ENCODE measurements around the gene MBNL1.
A peak's percentile ranks its signal among the peaks of the same experiment; 100 is the strongest.
"Not testable (repeated sequence)": the region's sequence is repeated elsewhere in the genome, so short reads cannot be mapped to it uniquely, and the experiment has no call there.

Gene MBNL1

GRCh38 chr3:152430223-152431002 lies 161.7 kb downstream of the MBNL1 start:
- Histone ChIP-seq H3K4me1 (ENCODE audit: control insufficient read depth, insufficient read depth, low read length) (peaks cover 6% of the 10 kb centered on the region), H3K4me3 (ENCODE audit: low read length) (no peak overlapping the region), H3K27ac (ENCODE audit: low read depth, low read length) (peak overlapping the region; percentile 28), H3K36me3 (ENCODE audit: control insufficient read depth, insufficient read depth, low read length) (peaks cover 7% of the 10 kb centered on the region), H3K9ac (ENCODE audit: low read length) (no peak overlapping the region), H3K27me3 (ENCODE audit: control insufficient read depth, insufficient read depth, low read length) (no peaks in the 10 kb centered on the region)

DNA sequence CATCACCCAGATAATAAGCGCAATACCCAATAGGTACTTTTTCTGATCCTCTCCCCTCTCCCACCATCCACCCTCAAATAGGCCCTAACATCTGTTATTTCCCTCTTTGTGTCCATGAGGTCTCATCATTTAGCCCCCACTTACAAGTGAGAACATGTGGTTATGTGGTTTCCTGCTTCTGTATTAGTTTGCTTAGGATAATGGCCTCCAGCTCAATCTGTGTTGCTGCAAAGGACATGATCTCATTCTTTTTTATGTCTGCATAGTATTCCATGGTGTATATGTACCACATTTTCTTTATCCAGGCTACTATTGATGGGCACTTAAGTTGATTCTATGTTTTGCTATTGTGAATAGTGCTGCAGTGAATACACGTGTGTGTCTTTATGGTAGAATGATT lies 165.4 kb downstream of the MBNL1 start:
- H3K4me1 ChIP-seq (ENCODE audit: control insufficient read depth, insufficient read depth, low read length): peaks cover 16% of the 10 kb centered on the region
- no peaks in the 10 kb centered on the region for H3K27me3 ChIP-seq (ENCODE audit: control insufficient read depth, insufficient read depth, low read length)
- no peak overlapping the region for H3K9ac ChIP-seq (ENCODE audit: low read length)
- no peak overlapping the region for H3K4me3 ChIP-seq (ENCODE audit: low read length)
- peaks cover 7% of the 10 kb centered on the region for H3K36me3 ChIP-seq (ENCODE audit: control insufficient read depth, insufficient read depth, low read length)
- no peak overlapping the region for H3K27ac ChIP-seq (ENCODE audit: low read depth, low read length)

DNA sequence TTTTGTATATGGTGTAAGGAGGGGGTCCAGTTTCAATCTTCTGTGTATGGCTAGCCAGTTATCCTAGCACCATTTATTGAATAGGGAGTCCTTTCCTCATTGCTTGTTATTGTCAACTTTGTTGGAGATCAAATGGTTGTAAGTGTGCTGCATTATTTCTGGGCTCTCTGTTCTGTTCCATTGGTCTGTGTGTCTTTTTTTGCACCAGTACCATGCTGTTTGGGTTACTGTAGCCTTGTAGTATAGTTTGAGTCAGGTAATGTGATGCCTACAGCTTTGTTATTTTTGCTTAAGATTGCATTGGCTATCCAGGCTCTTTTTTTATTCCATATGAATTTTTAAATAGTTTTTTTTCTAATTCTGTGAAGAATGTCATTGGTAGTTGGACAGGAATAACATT lies 166.5 kb downstream of the MBNL1 start:
- not testable (repeated sequence) for H3K9ac ChIP-seq (ENCODE audit: low read length); H3K36me3 ChIP-seq (ENCODE audit: control insufficient read depth, insufficient read depth, low read length); H3K4me3 ChIP-seq (ENCODE audit: low read length); H3K27ac ChIP-seq (ENCODE audit: low read depth, low read length); H3K27me3 ChIP-seq (ENCODE audit: control insufficient read depth, insufficient read depth, low read length)
- H3K4me1 ChIP-seq (ENCODE audit: control insufficient read depth, insufficient read depth, low read length): peaks cover 14% of the 10 kb centered on the region

GRCh38 chr3:152436707-152437590 lies 168.2 kb downstream of the MBNL1 start:
- Histone ChIP-seq H3K27ac (ENCODE audit: low read depth, low read length) (no peak overlapping the region), H3K4me1 (ENCODE audit: control insufficient read depth, insufficient read depth, low read length) (peaks cover 10% of the 10 kb centered on the region), H3K9ac (ENCODE audit: low read length) (no peak overlapping the region), H3K36me3 (ENCODE audit: control insufficient read depth, insufficient read depth, low read length) (peaks cover 5% of the 10 kb centered on the region), H3K27me3 (ENCODE audit: control insufficient read depth, insufficient read depth, low read length) (no peaks in the 10 kb centered on the region), H3K4me3 (ENCODE audit: low read length) (no peak overlapping the region)

- peaks cover 19% of the 10 kb centered on the region for H3K4me1 ChIP-seq (ENCODE audit: control insufficient read depth, insufficient read depth, low read length)
- no peak overlapping the region for H3K4me3 ChIP-seq (ENCODE audit: low read length)
- H3K27me3 ChIP-seq (ENCODE audit: control insufficient read depth, insufficient read depth, low read length): no peaks in the 10 kb centered on the region
- no peak overlapping the region for H3K27ac ChIP-seq (ENCODE audit: low read depth, low read length)
- no peak overlapping the region for H3K9ac ChIP-seq (ENCODE audit: low read length)
- no peaks in the 10 kb centered on the region for H3K36me3 ChIP-seq (ENCODE audit: control insufficient read depth, insufficient read depth, low read length)
These were observed 169.5 kb downstream of the MBNL1 start for GRCh38 chr3:152438181-152438580.

GRCh38 chr3:152438706-152439105 lies 170.0 kb downstream of the MBNL1 start:
- Histone ChIP-seq H3K27me3 (ENCODE audit: control insufficient read depth, insufficient read depth, low read length) (no peaks in the 10 kb centered on the region), H3K4me1 (ENCODE audit: control insufficient read depth, insufficient read depth, low read length) (peaks cover 24% of the 10 kb centered on the region), H3K9ac (ENCODE audit: low read length) (no peak overlapping the region), H3K36me3 (ENCODE audit: control insufficient read depth, insufficient read depth, low read length) (no peaks in the 10 kb centered on the region), H3K27ac (ENCODE audit: low read depth, low read length) (no peak overlapping the region), H3K4me3 (ENCODE audit: low read length) (no peak overlapping the region)

DNA sequence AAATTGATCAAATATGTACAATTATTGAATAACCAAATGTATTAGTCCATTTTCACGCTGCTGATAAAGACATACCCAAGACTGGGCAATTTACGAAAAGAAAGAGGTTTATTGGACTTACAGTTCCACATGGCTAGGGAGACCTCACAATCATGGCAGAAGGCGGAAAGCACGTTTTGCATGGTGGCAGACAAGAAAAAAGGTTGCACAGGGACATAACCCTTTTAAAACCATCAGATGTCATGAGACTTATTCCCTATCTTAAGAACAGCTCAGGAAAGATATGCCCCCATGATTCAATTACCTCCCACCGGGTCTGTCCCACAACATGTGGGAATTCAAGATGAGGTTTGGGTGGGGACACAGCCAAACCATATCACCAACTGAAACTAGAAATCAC lies 171.5 kb downstream of the MBNL1 start:
- H3K36me3 ChIP-seq (ENCODE audit: control insufficient read depth, insufficient read depth, low read length); H3K4me3 ChIP-seq (ENCODE audit: low read length); H3K27ac ChIP-seq (ENCODE audit: low read depth, low read length); H3K9ac ChIP-seq (ENCODE audit: low read length); H3K27me3 ChIP-seq (ENCODE audit: control insufficient read depth, insufficient read depth, low read length): not testable (repeated sequence)
- H3K4me1 ChIP-seq (ENCODE audit: control insufficient read depth, insufficient read depth, low read length): peaks cover 30% of the 10 kb centered on the region

- Histone ChIP-seq H3K27me3 (ENCODE audit: control insufficient read depth, insufficient read depth, low read length) (no peaks in the 10 kb centered on the region), H3K36me3 (ENCODE audit: control insufficient read depth, insufficient read depth, low read length) (peaks cover 4% of the 10 kb centered on the region), H3K4me3 (ENCODE audit: low read length) (no peak overlapping the region), H3K27ac (ENCODE audit: low read depth, low read length) (peak overlapping the region; percentile 35), H3K4me1 (ENCODE audit: control insufficient read depth, insufficient read depth, low read length) (peaks cover 28% of the 10 kb centered on the region), H3K9ac (ENCODE audit: low read length) (no peak overlapping the region)
These were observed 174.7 kb downstream of the MBNL1 start for GRCh38 chr3:152443212-152444023.

GRCh38 chr3:152444029-152444641 lies 175.4 kb downstream of the MBNL1 start:
- H3K27ac ChIP-seq (ENCODE audit: low read depth, low read length): peak overlapping the region; percentile 30
- H3K4me3 ChIP-seq (ENCODE audit: low read length): no peak overlapping the region
- no peak overlapping the region for H3K9ac ChIP-seq (ENCODE audit: low read length)

DNA sequence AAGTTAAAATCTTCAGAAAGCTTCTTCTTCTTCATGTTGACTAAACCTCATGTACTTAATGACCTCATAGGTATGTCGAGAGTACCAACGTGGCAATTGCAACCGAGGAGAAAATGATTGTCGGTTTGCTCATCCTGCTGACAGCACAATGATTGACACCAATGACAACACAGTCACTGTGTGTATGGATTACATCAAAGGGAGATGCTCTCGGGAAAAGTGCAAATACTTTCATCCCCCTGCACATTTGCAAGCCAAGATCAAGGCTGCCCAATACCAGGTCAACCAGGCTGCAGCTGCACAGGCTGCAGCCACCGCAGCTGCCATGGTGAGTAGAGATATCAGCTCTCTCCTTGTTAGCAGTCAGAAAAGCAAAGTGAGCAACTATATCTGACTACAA lies 176.5 kb downstream of the MBNL1 start:
- Histone ChIP-seq H3K36me3 (ENCODE audit: control insufficient read depth, insufficient read depth, low read length) (peaks cover 4% of the 10 kb centered on the region), H3K4me1 (ENCODE audit: control insufficient read depth, insufficient read depth, low read length) (peaks cover 25% of the 10 kb centered on the region), H3K4me3 (ENCODE audit: low read length) (no peak overlapping the region), H3K27me3 (ENCODE audit: control insufficient read depth, insufficient read depth, low read length) (no peaks in the 10 kb centered on the region), H3K9ac (ENCODE audit: low read length) (no peak overlapping the region), H3K27ac (ENCODE audit: low read depth, low read length) (no peak overlapping the region)

More at GRCh38 chr3:152444029-152444641, 175.4 kb downstream of the MBNL1 start:
- peaks cover 25% of the 10 kb centered on the region for H3K4me1 ChIP-seq (ENCODE audit: control insufficient read depth, insufficient read depth, low read length)
- H3K27me3 ChIP-seq (ENCODE audit: control insufficient read depth, insufficient read depth, low read length): no peaks in the 10 kb centered on the region
- H3K36me3 ChIP-seq (ENCODE audit: control insufficient read depth, insufficient read depth, low read length): peaks cover 4% of the 10 kb centered on the region

- Histone ChIP-seq H3K27ac (ENCODE audit: low read depth, low read length) (peak overlapping the region; percentile 21), H3K36me3 (ENCODE audit: control insufficient read depth, insufficient read depth, low read length) (peaks cover 4% of the 10 kb centered on the region), H3K4me3 (ENCODE audit: low read length) (no peak overlapping the region), H3K4me1 (ENCODE audit: control insufficient read depth, insufficient read depth, low read length) (peaks cover 25% of the 10 kb centered on the region), H3K27me3 (ENCODE audit: control insufficient read depth, insufficient read depth, low read length) (no peaks in the 10 kb centered on the region), H3K9ac (ENCODE audit: low read length) (no peak overlapping the region)
These were observed 177.8 kb downstream of the MBNL1 start for GRCh38 chr3:152446495-152446894.

DNA sequence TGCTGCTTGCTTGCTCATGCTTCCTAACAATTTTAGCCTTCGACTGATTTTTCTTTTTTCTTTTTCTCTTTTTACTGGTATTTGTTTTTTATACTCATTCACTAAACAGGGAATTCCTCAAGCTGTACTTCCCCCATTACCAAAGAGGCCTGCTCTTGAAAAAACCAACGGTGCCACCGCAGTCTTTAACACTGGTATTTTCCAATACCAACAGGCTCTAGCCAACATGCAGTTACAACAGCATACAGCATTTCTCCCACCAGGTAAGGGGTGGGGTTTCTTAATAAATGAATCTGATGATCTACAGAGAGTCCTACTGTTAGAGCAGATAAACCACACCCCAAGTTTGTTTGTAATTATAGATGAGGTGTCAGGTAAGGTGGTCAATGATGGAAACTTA lies 178.8 kb downstream of the MBNL1 start:
- Histone ChIP-seq H3K4me1 (ENCODE audit: control insufficient read depth, insufficient read depth, low read length) (peaks cover 23% of the 10 kb centered on the region), H3K27me3 (ENCODE audit: control insufficient read depth, insufficient read depth, low read length) (no peaks in the 10 kb centered on the region), H3K27ac (ENCODE audit: low read depth, low read length) (no peak overlapping the region), H3K36me3 (ENCODE audit: control insufficient read depth, insufficient read depth, low read length) (peaks cover 4% of the 10 kb centered on the region), H3K9ac (ENCODE audit: low read length) (no peak overlapping the region), H3K4me3 (ENCODE audit: low read length) (no peak overlapping the region)
